Endothelial cell of umbilical vein (primary cell): Measurements from ENCODE around the gene PLD2. TPM values are rescaled to one million over a fixed set of nuclear protein-coding genes. Genes with fewer than 3 reads are reported as not detected.

Experiments used
- BruUV-seq: library from RNA; stranded (reverse); fragments of 400-500 nt; replicated peaks from 2 replicates; lab custom pipeline; 2021; lab: Mats Ljungman, UMichigan
- CTCF ChIA-PET: fragments of 300-600, 350-600 bp; sonication (Branson Sonifier 250); formaldehyde crosslinking; loops from one replicate; lab custom pipeline; 2021; ENCODE audit warnings: antibody characterized with exemption, inconsistent platforms; lab: Charles Lee
- POLR2A ChIA-PET: fragments of 300-600, 350-600 bp; sonication (Branson Sonifier 250); formaldehyde crosslinking; loops from one replicate; lab custom pipeline; 2021; ENCODE audit warnings: antibody characterized with exemption, inconsistent platforms; lab: Charles Lee
- DNase-seq: peaks from one replicate; pipeline ENCODE4 v3.0.0-alpha.2; 2011; ENCODE audit warnings: low read depth, low spot score
- FAIRE-seq: peaks from 2 replicates; lab custom pipeline; 2011; peaks lifted over from hg19 to GRCh38; lab: Jason Lieb, UNC
- H2AFZ ChIP-seq: 2 replicates; pipeline ENCODE4 v1.6.0; 2012; ENCODE audit warnings: low read depth, low read length, control low read depth, inconsistent platforms
- H3K27ac ChIP-seq: 2 replicates; pipeline ENCODE4 v1.5.1; 2011; ENCODE audit warnings: low read depth, mild to moderate bottlenecking, control low read depth, low read length, moderate library complexity; ENCODE audit not compliant: insufficient read depth
- H3K27me3 ChIP-seq, 2 experiments: 2 replicates each; pipeline versions ENCODE4 v1.6.0 to v1.6.1; 2011; ENCODE audit warnings: low read length in 2 of 2, mixed read lengths in 1 of 2; ENCODE audit not compliant: control insufficient read depth in 2 of 2, insufficient read depth in 2 of 2
- H3K36me3 ChIP-seq, 2 experiments: 2 replicates in 1 of 2; 3 replicates in 1 of 2; pipeline ENCODE4 v1.5.1; 2011; ENCODE audit warnings: low read length in 2 of 2, mild to moderate bottlenecking in 1 of 2, moderate library complexity in 1 of 2; ENCODE audit not compliant: control insufficient read depth in 2 of 2, insufficient read depth in 2 of 2; ENCODE audit errors: extremely low read depth in 1 of 2
- H3K4me1 ChIP-seq: 3 replicates; pipeline ENCODE4 v1.5.1; 2011; ENCODE audit warnings: mild to moderate bottlenecking, low read length; ENCODE audit not compliant: control insufficient read depth, insufficient read depth; ENCODE audit errors: extremely low read depth
- H3K4me2 ChIP-seq: 2 replicates; pipeline ENCODE4 v1.6.1; 2011; ENCODE audit warnings: low read length, control low read depth, mixed read lengths; ENCODE audit not compliant: insufficient read depth
- H3K4me3 ChIP-seq, 3 experiments: fragments of 200-600 bp in 1 of 3; sonication (generic), shearing (Covaris generic) in 1 of 3; replicated peaks in 1 of 3; 2 replicates each; pipeline ENCODE4 v1.5.1; 2011 to 2016; ENCODE audit warnings: control low read depth in 3 of 3, low read length in 3 of 3, mild to moderate bottlenecking in 2 of 3, inconsistent platforms in 1 of 3, low read depth in 1 of 3, moderate library complexity in 1 of 3; ENCODE audit not compliant: insufficient read depth in 1 of 3
- H3K79me2 ChIP-seq: 2 replicates; pipeline ENCODE4 v1.6.0; 2012; ENCODE audit warnings: low read length, inconsistent platforms; ENCODE audit not compliant: control insufficient read depth, insufficient read depth
- H3K9ac ChIP-seq: replicated peaks from 2 replicates; pipeline ENCODE3; 2011; ENCODE audit warnings: low read length, control low read depth; ENCODE audit not compliant: insufficient read depth; ENCODE audit errors: extremely low read depth
- H3K9me1 ChIP-seq: replicated peaks from 3 replicates; pipeline ENCODE4 v1.6.0; 2011; ENCODE audit warnings: mild to moderate bottlenecking, low read length; ENCODE audit not compliant: control insufficient read depth, insufficient read depth; ENCODE audit errors: extremely low read depth
- H3K9me3 ChIP-seq: replicated peaks from 2 replicates; pipeline ENCODE4 v1.5.1; 2012; ENCODE audit warnings: low read length, inconsistent platforms; ENCODE audit not compliant: control insufficient read depth, insufficient read depth
- H4K20me1 ChIP-seq: replicated peaks from 2 replicates; pipeline ENCODE3; 2011; ENCODE audit warnings: mild to moderate bottlenecking, low read length; ENCODE audit not compliant: control insufficient read depth, insufficient read depth; ENCODE audit errors: extremely low read depth
- EZH2 ChIP-seq: IDR thresholded peaks from 2 replicates; pipeline ENCODE4 v1.6.1; 2012; ENCODE audit warnings: borderline replicate concordance, low read depth, mild to moderate bottlenecking, moderate library complexity, low read length, inconsistent platforms; ENCODE audit not compliant: severe bottlenecking
- FOS ChIP-seq: IDR thresholded peaks from 2 replicates; pipeline ENCODE4 v1.6.1; 2011; ENCODE audit warnings: mild to moderate bottlenecking, low read length, moderate library complexity, borderline replicate concordance; ENCODE audit not compliant: insufficient read depth
- GATA2 ChIP-seq: IDR thresholded peaks from 2 replicates; pipeline ENCODE4 v1.7.0; 2011; ENCODE audit warnings: low read depth, mild to moderate bottlenecking, moderate library complexity, mixed read lengths, low read length; ENCODE audit not compliant: insufficient read length, insufficient read depth
- JUN ChIP-seq: IDR thresholded peaks from 2 replicates; pipeline ENCODE4 v1.6.1; 2011; ENCODE audit warnings: borderline replicate concordance, low read depth; ENCODE audit not compliant: insufficient read length, insufficient read depth
- MYC ChIP-seq: IDR thresholded peaks from one replicate; pipeline ENCODE4 v1.6.1; 2011; ENCODE audit warnings: mild to moderate bottlenecking, low read depth, low read length
- POLR2A ChIP-seq: IDR thresholded peaks from 2 replicates; pipeline ENCODE4 v1.6.1; 2012; ENCODE audit warnings: low read depth, mild to moderate bottlenecking, control low read depth, low read length
- POLR2AphosphoS5 ChIP-seq: IDR thresholded peaks from 2 replicates; pipeline ENCODE4 v1.6.1; 2012; ENCODE audit warnings: low read depth, mild to moderate bottlenecking, control low read depth, low read length, moderate library complexity; ENCODE audit not compliant: insufficient read depth
- dilution Hi-C: fragments of 300-500 bp; cut with MboI; formaldehyde crosslinking; loops from one replicate; pipeline ENCODE4 v1.15.0; 2019; ENCODE audit warnings: low sequenced_read_pairs; ENCODE audit not compliant: extremely low pct_ligation_motif_present
- intact Hi-C: fragments of 100-400 bp; cut with micrococcal nuclease; formaldehyde crosslinking; loops from one replicate; pipeline ENCODE4 v1.10.0; 2022
- polyA plus RNA-seq, 4 experiments: library from polyadenylated mRNA; depleted of rRNA in 3 of 4; stranded (reverse) in 3 of 4; unstranded in 1 of 4; fragments of >200 nt; gene quantifications; 2 replicates each; pipeline versions ENCODE4 v1.2.1 to v1.2.3, GENCODE V29; 2011 to 2012; ENCODE audit warnings: missing spikeins in 1 of 4
- total RNA-seq: library from RNA; stranded (reverse); gene quantifications from 2 replicates; pipeline ENCODE4 v1.2.3, GENCODE V29; 2021
- TF ChIP-seq, protein P1 (sequence below): IDR thresholded peaks from 2 replicates; pipeline ENCODE4 v1.6.1; 2011; ENCODE audit not compliant: insufficient read depth, insufficient read length
- TF ChIP-seq, protein P2 (sequence below), 2 donors: IDR thresholded peaks; 1 replicate in 1 of 2; 2 replicates in 1 of 2; pipeline ENCODE4 v1.5.1; 2011; ENCODE audit warnings: low read length in 2 of 2, mild to moderate bottlenecking in 2 of 2, moderate library complexity in 2 of 2, control low read depth in 1 of 2, inconsistent platforms in 1 of 2, low read depth in 1 of 2; ENCODE audit not compliant: insufficient read depth in 1 of 2; ENCODE audit errors: extremely low read depth in 1 of 2

PLD2 gene
- total and polyA plus RNA-seq, 2 donors (not counting 3 experiments of a cell fraction or from before 2014, with no cell fraction given) = 52.3 to 54.7 TPM

DNA sequence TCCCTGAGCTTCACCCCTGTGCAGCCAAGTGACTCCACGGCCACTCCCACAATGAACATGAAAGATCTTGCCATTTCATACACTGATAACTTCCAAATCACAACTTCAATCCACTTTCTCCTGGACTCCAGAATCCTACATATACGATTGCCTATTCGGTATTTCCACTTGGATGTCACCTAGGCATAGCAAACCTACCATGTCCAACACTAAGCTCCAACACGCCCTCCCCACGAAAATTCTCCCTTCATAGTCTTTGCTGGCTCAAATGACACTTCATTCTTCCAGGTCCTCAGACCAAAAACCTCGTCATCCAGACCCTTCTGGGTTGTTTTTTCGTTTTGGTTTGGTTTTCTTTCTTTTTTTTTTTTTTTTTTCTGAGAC, 16.3 kb upstream of the PLD2 start:
- Histone ChIP-seq H3K9me1 (no peaks in the 10 kb centered on the region), H4K20me1 (no peaks in the 10 kb centered on the region), H3K4me3 (peak overlapping the region in 2 of 3 experiments; percentile 10 to 65), H3K27ac (no peak overlapping the region), H3K79me2 (no peaks in the 10 kb centered on the region), H3K27me3 (peaks cover 0 to under 1% of the 10 kb centered on the region in 2 experiments), H3K4me1 (peaks cover 19% of the 10 kb centered on the region), H3K4me2 (peak overlapping the region; percentile 6), H2AFZ (peak overlapping the region; percentile 35), H3K9me3 (no peaks in the 10 kb centered on the region), H3K9ac (no peak overlapping the region), H3K36me3 (no peaks in the 10 kb centered on the region)
- CTCF ChIA-PET = interaction anchor here (0.6 to 5.9 kb wide), 32 partner anchors 9 to 226 kb away, joined by 3 to 65 read pairs (median 6); partner anchors contain the start of genes ARRB2, C17orf107, CHRNE and MED11
- dilution Hi-C loops = no loop called here
- DNase-seq (no peak), FAIRE-seq (no peak)
- intact Hi-C loops = loop anchor here (1.0 kb wide), 2 partner anchors 45 to 59 kb away; partner anchors contain the start of gene MED11
- no TSS peak for BruUV-seq
- POLR2A ChIA-PET = interaction anchor here (0.6 to 0.7 kb wide), 2 partner anchors 12 to 81 kb away, joined by 3 read pairs; partner anchors contain the start of gene ARRB2
- TF ChIP-seq FOS (no peak), EZH2 (no peak), MYC (no peak), GATA2 (no peak), POLR2A (no peak), POLR2AphosphoS5 (no peak), JUN (no peak)
- TF ChIP-seq, protein P1, sequence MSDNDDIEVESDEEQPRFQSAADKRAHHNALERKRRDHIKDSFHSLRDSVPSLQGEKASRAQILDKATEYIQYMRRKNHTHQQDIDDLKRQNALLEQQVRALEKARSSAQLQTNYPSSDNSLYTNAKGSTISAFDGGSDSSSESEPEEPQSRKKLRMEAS = no peak
- TF ChIP-seq, protein P2, sequence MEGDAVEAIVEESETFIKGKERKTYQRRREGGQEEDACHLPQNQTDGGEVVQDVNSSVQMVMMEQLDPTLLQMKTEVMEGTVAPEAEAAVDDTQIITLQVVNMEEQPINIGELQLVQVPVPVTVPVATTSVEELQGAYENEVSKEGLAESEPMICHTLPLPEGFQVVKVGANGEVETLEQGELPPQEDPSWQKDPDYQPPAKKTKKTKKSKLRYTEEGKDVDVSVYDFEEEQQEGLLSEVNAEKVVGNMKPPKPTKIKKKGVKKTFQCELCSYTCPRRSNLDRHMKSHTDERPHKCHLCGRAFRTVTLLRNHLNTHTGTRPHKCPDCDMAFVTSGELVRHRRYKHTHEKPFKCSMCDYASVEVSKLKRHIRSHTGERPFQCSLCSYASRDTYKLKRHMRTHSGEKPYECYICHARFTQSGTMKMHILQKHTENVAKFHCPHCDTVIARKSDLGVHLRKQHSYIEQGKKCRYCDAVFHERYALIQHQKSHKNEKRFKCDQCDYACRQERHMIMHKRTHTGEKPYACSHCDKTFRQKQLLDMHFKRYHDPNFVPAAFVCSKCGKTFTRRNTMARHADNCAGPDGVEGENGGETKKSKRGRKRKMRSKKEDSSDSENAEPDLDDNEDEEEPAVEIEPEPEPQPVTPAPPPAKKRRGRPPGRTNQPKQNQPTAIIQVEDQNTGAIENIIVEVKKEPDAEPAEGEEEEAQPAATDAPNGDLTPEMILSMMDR (IDR thresholded peaks at IDR 0.05; ENCODE audit: extremely low read depth in 1 of 2, insufficient read depth in 1 of 2, low read depth in 1 of 2, low read length in 2 of 2) = no peak
